Right lobe of liver (tissue), 6 donors: ENCODE measurements around the gene CARNS1. TPM values are rescaled to one million over a fixed set of nuclear protein-coding genes. Genes with fewer than 3 reads are reported as not detected.

Source experiments
- ATAC-seq, 4 donors: fragments of 200-7000 bp; cut with Tn5 transposase; one replicate each; pipeline ENCODE4 v1.9.1; 2020; ENCODE audit warnings: mild to moderate bottlenecking in 4 of 4, moderate library complexity in 4 of 4
- DNase-seq, 3 donors: peaks; one replicate each; pipeline ENCODE4 v3.0.0-alpha.2; 2020
- H3K27ac ChIP-seq, 3 donors: fragments of 200-600 bp; one replicate each; pipeline ENCODE4 v1.8.0; 2022
- H3K27me3 ChIP-seq, 2 donors: fragments of 200-600 bp; one replicate each; pipeline ENCODE4 v1.8.0; 2022
- H3K36me3 ChIP-seq, 4 donors: fragments of 200-600 bp; sonication (generic) in 1 of 4; one replicate each; pipeline versions ENCODE4 v1.5.1 to v1.8.0; 2017 to 2022; ENCODE audit warnings: control low read depth in 1 of 4
- H3K4me1 ChIP-seq, 4 donors: fragments of 200-600 bp; sonication (generic) in 1 of 4; one replicate each; pipeline versions ENCODE4 v1.5.1 to v1.8.0; 2017 to 2022; ENCODE audit warnings: control low read depth in 1 of 4
- H3K4me3 ChIP-seq, 3 donors: fragments of 200-600 bp; one replicate each; pipeline ENCODE4 v1.8.0; 2022
- H3K9me3 ChIP-seq, 4 donors: fragments of 200-600 bp; sonication (generic) in 1 of 4; one replicate each; pipeline versions ENCODE4 v1.5.1 to v1.8.0; 2017 to 2022; ENCODE audit warnings: control low read depth in 1 of 4
- POLR2A ChIP-seq: fragments of 450-650 bp; IDR thresholded peaks from one replicate; pipeline ENCODE4 v1.6.1; 2017; ENCODE audit warnings: antibody characterized with exemption, mild to moderate bottlenecking
- WGBS: methylation state at CpG from one replicate; pipeline ENCODE4 v1.1.6; 2018; ENCODE audit warnings: low coverage, low lambda C conversion rate; ENCODE audit not compliant: insufficient coverage; ENCODE audit errors: missing lambda C conversion rate; 5-methylcytosine and 5-hydroxymethylcytosine counted together
- intact Hi-C, 2 donors: fragments of 100-400 bp; cut with DNase I; formaldehyde crosslinking; loops; one replicate each; pipeline versions ENCODE4 v1.11.2 to v1.14.1; 2022
- total RNA-seq, 6 experiments: library from RNA; depleted of rRNA in 2 of 6; stranded (reverse); fragments of >200 nt in 2 of 6; fragmentation: NEBNext Ultra II Directional in 3 of 6; extraction: Animal tissue kit (Norgen Biotek cat#: 25700) in 3 of 6; gene quantifications; one replicate each; pipeline versions ENCODE4 v1.1.0 to v1.2.4, GENCODE V29; 2016 to 2023
- TF ChIP-seq, protein P1 (sequence below), 4 donors: fragments of 200-600 bp in 3 of 4; fragments of 450-650 bp in 1 of 4; IDR thresholded peaks; one replicate each; pipeline versions ENCODE4 v1.5.1 to v1.8.0; 2016 to 2022; ENCODE audit warnings: antibody characterized with exemption in 4 of 4, mild to moderate bottlenecking in 2 of 4
- donor health status: DM: no; HTN: yes; CAD: no.
- donor health status: DM: no; HTN: no; CAD: no.
- donor health status: DM: no; HTN: no; CAD: no.
- donor health status: DM: no; HTN: yes; CAD: no.
- donor health status: DM: no; HTN: yes; CAD: no.

Gene CARNS1
- total RNA-seq, 6 experiments from 2014 or later: 0.12 to 0.31 (median 0.22) TPM; not detected in 1

DNA sequence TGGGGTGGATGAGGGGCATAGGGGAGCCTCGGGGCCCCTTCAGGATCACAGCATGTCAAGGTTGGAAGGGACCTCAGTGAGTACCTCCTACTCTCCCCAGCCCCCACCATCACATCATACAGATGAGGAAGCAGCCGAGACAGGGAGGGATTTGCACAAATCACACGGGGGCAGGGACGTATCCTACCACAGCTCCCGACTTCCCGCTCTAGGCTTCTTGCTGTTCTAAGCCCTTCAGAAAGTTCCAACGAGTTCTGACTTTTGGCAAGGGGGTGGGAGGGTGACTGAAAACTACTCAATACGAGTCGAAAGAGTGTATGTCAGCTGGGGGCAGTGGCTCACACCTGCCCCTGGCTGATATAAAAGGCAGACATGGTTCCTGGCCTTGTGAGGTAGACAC, 28.4 kb upstream of the CARNS1 start:
- no peak for ATAC-seq
- WGBS: 31% methylated on average over 8 of the region's 9 CpGs

GRCh38 chr11:67387518-67387917, 28.0 kb upstream of the CARNS1 start:
- 55% methylated on average over 4 of the region's 6 CpGs for WGBS
- Histone ChIP-seq H3K4me3 (no peak overlapping the region), H3K36me3 (no peaks in the 10 kb centered on the region), H3K4me1 (peaks cover 0 to 9% (median 0%) of the 10 kb centered on the region in 4 donors), H3K9me3 (no peaks in the 10 kb centered on the region), H3K27me3 (no peaks in the 10 kb centered on the region), H3K27ac (no peak overlapping the region)
- no peak for TF ChIP-seq POLR2A
- TF ChIP-seq, protein P1, sequence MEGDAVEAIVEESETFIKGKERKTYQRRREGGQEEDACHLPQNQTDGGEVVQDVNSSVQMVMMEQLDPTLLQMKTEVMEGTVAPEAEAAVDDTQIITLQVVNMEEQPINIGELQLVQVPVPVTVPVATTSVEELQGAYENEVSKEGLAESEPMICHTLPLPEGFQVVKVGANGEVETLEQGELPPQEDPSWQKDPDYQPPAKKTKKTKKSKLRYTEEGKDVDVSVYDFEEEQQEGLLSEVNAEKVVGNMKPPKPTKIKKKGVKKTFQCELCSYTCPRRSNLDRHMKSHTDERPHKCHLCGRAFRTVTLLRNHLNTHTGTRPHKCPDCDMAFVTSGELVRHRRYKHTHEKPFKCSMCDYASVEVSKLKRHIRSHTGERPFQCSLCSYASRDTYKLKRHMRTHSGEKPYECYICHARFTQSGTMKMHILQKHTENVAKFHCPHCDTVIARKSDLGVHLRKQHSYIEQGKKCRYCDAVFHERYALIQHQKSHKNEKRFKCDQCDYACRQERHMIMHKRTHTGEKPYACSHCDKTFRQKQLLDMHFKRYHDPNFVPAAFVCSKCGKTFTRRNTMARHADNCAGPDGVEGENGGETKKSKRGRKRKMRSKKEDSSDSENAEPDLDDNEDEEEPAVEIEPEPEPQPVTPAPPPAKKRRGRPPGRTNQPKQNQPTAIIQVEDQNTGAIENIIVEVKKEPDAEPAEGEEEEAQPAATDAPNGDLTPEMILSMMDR (IDR thresholded peaks at IDR 0.05): no peak
- DNase-seq: no peak
- ATAC-seq: no peak
- intact Hi-C loops: loop anchor here in 1 of 2 donors (10.0 kb wide), 1 partner anchor 113 kb away; no protein-coding TSS in a partner anchor

More for the DNA sequence above, 28.4 kb upstream of the CARNS1 start:
- intact Hi-C loops: loop anchor here in 1 of 2 donors (10.0 kb wide), 1 partner anchor 112 kb away; no protein-coding TSS in a partner anchor
- Histone ChIP-seq H3K36me3 (no peaks in the 10 kb centered on the region), H3K27ac (no peak overlapping the region), H3K4me3 (no peak overlapping the region), H3K4me1 (peaks cover 0 to 7% (median 0%) of the 10 kb centered on the region in 4 donors), H3K27me3 (no peaks in the 10 kb centered on the region), H3K9me3 (no peaks in the 10 kb centered on the region)
- TF ChIP-seq POLR2A: no peak
- TF ChIP-seq, protein P1 (IDR thresholded peaks at IDR 0.05): no peak
- no peak for DNase-seq

GRCh38 chr11:67389477-67389876, 26.0 kb upstream of the CARNS1 start:
- H3K36me3 ChIP-seq: peaks cover 0 to 3% (median 0%) of the 10 kb centered on the region in 4 donors
- no peaks in the 10 kb centered on the region for H3K27me3 ChIP-seq
- ATAC-seq (peak; percentile 37 to 55 (median 46)), DNase-seq (no peak)
- WGBS: 41% methylated on average over 6 of the region's 6 CpGs
- H3K27ac ChIP-seq: no peak overlapping the region
- peaks cover 0 to 12% (median 0%) of the 10 kb centered on the region in 4 donors for H3K4me1 ChIP-seq
- intact Hi-C loops: loop anchor here in 1 of 2 donors (10.0 kb wide), 1 partner anchor 115 kb away; no protein-coding TSS in a partner anchor
- TF ChIP-seq, protein P1 (IDR thresholded peaks at IDR 0.05): peak; percentile 41 to 46 (median 46)
- no peak for TF ChIP-seq POLR2A
- no peaks in the 10 kb centered on the region for H3K9me3 ChIP-seq
- no peak overlapping the region for H3K4me3 ChIP-seq

GRCh38 chr11:67390947-67391303, 24.6 kb upstream of the CARNS1 start:
- Histone ChIP-seq H3K4me3 (peak overlapping the region; percentile 74 to 92 (median 84)), H3K27me3 (no peaks in the 10 kb centered on the region), H3K36me3 (peaks cover 0 to 5% (median 0%) of the 10 kb centered on the region in 4 donors), H3K4me1 (peaks cover 0 to 12% (median 0%) of the 10 kb centered on the region in 4 donors), H3K27ac (peak overlapping the region; percentile 49 to 79 (median 68)), H3K9me3 (no peaks in the 10 kb centered on the region)
- ATAC-seq (no peak), DNase-seq (no peak)
- 10% methylated on average over 13 of the region's 15 CpGs for WGBS
- TF ChIP-seq, protein P1 (IDR thresholded peaks at IDR 0.05): no peak
- no peak for TF ChIP-seq POLR2A
- intact Hi-C loops: loop anchor here (5.0 to 10.0 kb wide), 2 partner anchors 114 to 116 kb away; partner anchors contain the start of genes CDK2AP2 (in 2 of the 2) and PITPNM1 (in 2 of the 2)
